IPS-18a (cell line): ENCODE measurements around the gene APLP2.

ENCODE experiments used
- H3K27ac ChIP-seq: one replicate; pipeline ENCODE4 v1.5.1; 2013; ENCODE audit warnings: low read length
- H3K27me3 ChIP-seq: one replicate; pipeline ENCODE4 v1.6.1; 2013; ENCODE audit warnings: mild to moderate bottlenecking, low read length; ENCODE audit not compliant: control insufficient read depth, insufficient read depth
- H3K36me3 ChIP-seq: one replicate; pipeline ENCODE4 v1.6.1; 2013; ENCODE audit warnings: low read depth, low read length; ENCODE audit not compliant: control insufficient read depth
- H3K4me1 ChIP-seq: one replicate; pipeline ENCODE4 v1.6.1; 2013; ENCODE audit warnings: low read depth, low read length; ENCODE audit not compliant: control insufficient read depth
- H3K4me3 ChIP-seq: one replicate; pipeline ENCODE4 v1.5.1; 2013; ENCODE audit warnings: low read length
- H3K9ac ChIP-seq: one replicate; pipeline ENCODE4 v1.6.1; 2013; ENCODE audit warnings: mild to moderate bottlenecking, low read length, moderate library complexity
- H3K9me3 ChIP-seq: one replicate; pipeline ENCODE4 v1.6.1; 2013; ENCODE audit warnings: low read depth, low read length; ENCODE audit not compliant: control insufficient read depth

Gene APLP2

DNA sequence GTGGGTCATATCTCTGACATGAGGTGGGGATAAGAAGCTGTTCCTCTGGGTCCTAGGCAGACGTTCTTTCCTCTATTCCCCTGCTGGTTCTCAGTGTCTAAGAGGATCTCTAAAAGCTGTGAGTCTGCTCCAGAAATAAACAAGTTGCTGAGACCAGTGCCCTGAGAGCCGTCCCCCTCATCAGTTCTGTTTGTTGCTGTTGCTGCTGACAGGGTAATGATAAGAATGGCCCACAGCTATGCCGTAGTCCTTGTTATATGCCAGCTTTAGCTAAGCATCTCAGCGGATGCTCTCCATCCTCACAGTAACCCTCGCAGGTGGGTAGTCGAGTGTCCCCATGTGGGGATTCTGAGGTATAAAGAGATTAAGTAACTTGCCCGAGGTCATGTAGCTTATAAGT lies 66.4 kb downstream of the APLP2 start:
- Histone ChIP-seq H3K36me3 (peaks cover 66% of the 10 kb centered on the region), H3K4me3 (no peak overlapping the region), H3K27ac (no peak overlapping the region), H3K4me1 (no peaks in the 10 kb centered on the region), H3K9ac (no peak overlapping the region), H3K9me3 (peaks cover 7% of the 10 kb centered on the region), H3K27me3 (no peaks in the 10 kb centered on the region)

DNA sequence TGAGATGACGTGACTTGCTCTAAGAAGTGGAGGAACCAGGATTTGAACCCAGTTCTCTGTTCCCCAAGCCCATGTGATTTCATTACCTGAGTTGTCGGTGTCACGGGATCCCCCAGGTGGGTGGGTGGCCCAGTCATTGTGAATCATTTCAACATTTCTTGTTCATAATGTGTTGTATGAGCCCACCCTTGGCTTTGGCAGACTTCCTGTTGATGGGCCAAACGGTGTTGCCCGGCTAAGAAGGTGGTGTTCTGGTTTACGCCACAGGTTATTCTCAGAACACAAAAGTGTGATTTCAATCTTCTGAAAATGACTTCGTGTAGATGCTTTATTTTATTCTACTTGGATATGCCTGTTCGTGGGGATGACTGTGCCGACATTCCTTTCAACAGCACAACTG lies 68.3 kb downstream of the APLP2 start:
- Histone ChIP-seq H3K36me3 (peaks cover 67% of the 10 kb centered on the region), H3K9ac (no peak overlapping the region), H3K9me3 (peaks cover 1% of the 10 kb centered on the region), H3K27ac (no peak overlapping the region), H3K4me3 (no peak overlapping the region), H3K4me1 (no peaks in the 10 kb centered on the region), H3K27me3 (no peaks in the 10 kb centered on the region)

DNA sequence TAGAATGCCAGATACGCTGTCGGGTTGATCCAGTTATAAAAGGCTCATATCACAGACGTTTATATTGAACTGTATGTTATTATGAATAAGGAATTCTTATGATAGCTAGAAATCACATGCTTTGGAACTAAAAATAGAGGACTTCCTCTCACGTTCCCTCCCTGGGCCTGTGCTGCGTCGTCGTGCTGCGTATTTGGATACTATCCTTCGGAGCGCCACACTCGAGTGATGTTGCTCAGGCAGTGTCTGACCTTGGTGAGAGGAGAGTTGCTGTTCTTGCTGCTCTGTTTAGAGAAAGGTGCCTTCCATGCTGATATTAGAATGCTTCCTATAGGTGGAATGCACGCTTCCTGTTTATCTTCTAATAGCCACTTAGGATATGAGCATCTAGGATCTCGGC lies 69.7 kb downstream of the APLP2 start:
- H3K4me3 ChIP-seq, result no peak overlapping the region
- no peak overlapping the region for H3K9ac ChIP-seq
- H3K4me1 ChIP-seq, result no peaks in the 10 kb centered on the region
- H3K36me3 ChIP-seq, result peaks cover 68% of the 10 kb centered on the region
- no peaks in the 10 kb centered on the region for H3K27me3 ChIP-seq
- H3K9me3 ChIP-seq, result no peaks in the 10 kb centered on the region
- H3K27ac ChIP-seq, result no peak overlapping the region

DNA sequence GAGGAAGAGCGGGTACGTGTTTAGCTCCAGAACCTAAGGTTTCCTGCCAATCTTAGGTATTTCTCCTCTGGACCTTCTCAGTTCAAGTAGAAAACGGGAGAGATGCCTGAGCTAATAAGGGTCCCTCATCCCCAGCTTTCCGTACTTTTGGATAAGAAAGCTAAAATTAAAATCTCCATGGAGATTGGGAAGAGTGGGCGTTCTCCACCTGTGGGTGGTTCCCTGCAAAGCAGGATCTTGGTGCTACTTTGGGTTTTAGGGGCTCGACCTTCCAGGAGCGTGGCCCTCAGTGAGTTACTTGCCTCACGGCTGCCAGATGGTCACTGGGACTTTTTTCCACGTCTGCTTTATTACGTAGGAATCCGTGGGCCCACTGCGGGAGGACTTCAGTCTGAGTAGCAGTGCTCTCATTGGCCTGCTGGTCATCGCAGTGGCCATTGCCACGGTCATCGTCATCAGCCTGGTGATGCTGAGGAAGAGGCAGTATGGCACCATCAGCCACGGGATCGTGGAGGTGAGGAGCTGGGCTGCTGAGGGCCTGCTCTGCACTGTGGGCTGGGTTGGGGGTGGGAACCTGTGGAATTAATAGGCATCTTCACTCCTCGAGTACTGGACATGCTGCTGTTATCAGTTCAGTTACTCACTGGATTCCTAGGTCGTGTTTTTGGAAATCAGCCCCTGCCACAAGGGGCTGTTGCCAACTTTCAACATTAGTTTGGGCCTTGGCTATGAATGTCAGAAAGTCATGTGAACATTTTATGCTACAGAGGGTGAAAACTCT lies 72.1 kb downstream of the APLP2 start:
- peaks cover 58% of the 10 kb centered on the region for H3K36me3 ChIP-seq
- no peaks in the 10 kb centered on the region for H3K27me3 ChIP-seq
- peaks cover 9% of the 10 kb centered on the region for H3K4me1 ChIP-seq
- H3K4me3 ChIP-seq, result no peak overlapping the region
- no peak overlapping the region for H3K9ac ChIP-seq
- no peaks in the 10 kb centered on the region for H3K9me3 ChIP-seq
- H3K27ac ChIP-seq, result no peak overlapping the region

DNA sequence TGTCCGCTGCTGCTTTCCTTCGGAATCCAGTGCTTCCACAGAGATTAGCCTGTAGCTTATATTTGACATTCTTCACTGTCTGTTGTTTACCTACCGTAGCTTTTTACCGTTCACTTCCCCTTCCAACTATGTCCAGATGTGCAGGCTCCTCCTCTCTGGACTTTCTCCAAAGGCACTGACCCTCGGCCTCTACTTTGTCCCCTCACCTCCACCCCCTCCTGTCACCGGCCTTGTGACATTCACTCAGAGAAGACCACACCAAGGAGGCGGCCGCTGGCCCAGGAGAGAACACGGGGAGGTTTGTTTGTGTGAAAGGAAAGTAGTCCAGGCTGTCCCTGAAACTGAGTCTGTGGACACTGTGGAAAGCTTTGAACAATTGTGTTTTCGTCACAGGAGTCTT lies 74.4 kb downstream of the APLP2 start:
- no peak overlapping the region for H3K9ac ChIP-seq
- peaks cover 11% of the 10 kb centered on the region for H3K4me1 ChIP-seq
- no peak overlapping the region for H3K27ac ChIP-seq
- H3K36me3 ChIP-seq, result peaks cover 45% of the 10 kb centered on the region
- H3K9me3 ChIP-seq, result no peaks in the 10 kb centered on the region
- no peaks in the 10 kb centered on the region for H3K27me3 ChIP-seq
- H3K4me3 ChIP-seq, result no peak overlapping the region

DNA sequence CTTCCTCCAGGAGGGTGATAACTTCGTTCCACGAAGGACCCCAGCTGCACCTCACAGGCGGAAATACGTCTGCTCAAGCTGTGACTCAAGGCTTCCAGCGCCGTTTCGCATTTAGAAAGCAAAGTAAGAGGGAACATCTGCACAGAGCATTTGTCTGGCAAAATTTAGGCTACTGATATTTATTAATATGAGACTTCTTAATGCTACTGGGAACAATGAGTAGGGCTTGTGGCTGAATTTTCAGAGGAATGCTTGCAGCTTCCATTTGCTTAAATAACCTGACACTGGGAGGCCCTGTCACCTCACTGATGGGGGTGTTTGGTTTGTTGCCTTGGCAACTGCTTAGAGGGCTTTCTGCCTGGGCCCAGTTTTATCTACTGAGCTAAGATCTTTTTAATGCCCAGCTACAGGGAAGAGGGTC lies 75.2 kb downstream of the APLP2 start:
- Histone ChIP-seq H3K27ac (peak overlapping the region; percentile 12), H3K9ac (no peak overlapping the region), H3K4me1 (peaks cover 11% of the 10 kb centered on the region), H3K4me3 (no peak overlapping the region), H3K36me3 (peaks cover 39% of the 10 kb centered on the region), H3K27me3 (no peaks in the 10 kb centered on the region), H3K9me3 (no peaks in the 10 kb centered on the region)

DNA sequence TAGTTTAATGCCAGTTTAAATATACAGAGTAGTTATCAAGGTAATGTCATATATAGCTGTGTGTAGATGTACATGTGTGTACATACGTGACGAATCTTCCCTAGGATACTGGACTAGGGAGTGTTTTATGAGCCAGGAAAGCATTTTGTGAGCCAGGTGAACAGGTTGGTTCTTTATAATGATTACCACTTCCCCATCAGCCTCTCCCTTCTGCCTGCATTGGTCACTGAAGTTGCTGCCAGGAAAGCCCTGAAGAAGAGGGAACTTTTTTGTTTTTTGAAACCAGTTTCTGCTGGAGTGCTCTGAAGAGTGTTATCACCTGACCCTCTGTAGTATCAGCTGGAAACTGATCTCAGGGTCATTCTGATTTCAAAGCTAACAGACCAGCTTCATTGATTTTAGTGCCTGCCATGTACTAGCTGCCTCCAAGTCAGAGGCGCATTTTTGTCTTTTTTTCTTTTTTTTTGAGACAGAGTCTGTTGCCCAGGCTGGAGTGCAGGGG lies 75.7 kb downstream of the APLP2 start:
- Histone ChIP-seq H3K9ac (no peak overlapping the region), H3K27me3 (no peaks in the 10 kb centered on the region), H3K4me1 (peaks cover 11% of the 10 kb centered on the region), H3K9me3 (no peaks in the 10 kb centered on the region), H3K36me3 (peaks cover 39% of the 10 kb centered on the region), H3K4me3 (no peak overlapping the region), H3K27ac (no peak overlapping the region)

DNA sequence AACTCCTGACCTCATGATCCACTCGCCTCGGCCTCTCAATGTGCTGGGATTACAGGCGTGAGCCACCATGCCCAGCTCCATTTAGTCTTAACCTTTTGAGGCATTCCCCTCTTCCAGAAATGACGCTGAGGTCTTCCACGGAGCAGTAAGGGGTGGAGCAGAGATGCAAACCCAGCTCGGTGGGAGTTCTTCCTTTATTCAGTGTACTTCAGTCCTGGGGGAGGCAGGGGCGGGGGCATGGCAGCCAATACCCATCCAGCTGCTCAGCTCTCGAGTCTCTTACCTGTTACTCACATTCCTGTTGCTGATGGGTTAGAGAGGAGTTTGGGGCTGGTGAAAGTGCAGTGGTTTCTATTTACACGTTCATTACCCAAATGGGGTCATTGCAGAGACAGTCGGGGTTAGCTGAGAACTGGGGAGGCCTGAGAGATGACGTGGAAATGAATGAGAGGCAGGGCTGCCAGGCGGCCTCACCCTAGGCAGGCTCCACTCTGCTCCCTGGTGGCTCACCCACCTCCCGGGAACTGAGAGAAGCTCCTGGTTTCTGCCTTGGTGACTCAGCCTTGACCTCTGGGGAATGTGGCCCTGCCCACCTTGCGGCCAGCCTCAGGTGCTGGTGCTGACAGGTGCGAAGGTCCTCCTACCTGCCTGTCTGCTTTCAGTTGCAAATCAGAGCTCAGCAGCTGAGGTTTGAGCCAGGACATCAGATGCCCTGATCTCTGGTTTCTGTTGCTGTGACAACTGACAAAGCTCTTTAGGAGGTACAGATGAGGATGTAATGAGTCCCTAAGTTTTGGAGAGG lies 76.5 kb downstream of the APLP2 start:
- no peak overlapping the region for H3K4me3 ChIP-seq
- no peaks in the 10 kb centered on the region for H3K27me3 ChIP-seq
- H3K27ac ChIP-seq, result no peak overlapping the region
- peaks cover 39% of the 10 kb centered on the region for H3K36me3 ChIP-seq
- H3K9me3 ChIP-seq, result no peaks in the 10 kb centered on the region
- H3K4me1 ChIP-seq, result peaks cover 11% of the 10 kb centered on the region
- no peak overlapping the region for H3K9ac ChIP-seq

DNA sequence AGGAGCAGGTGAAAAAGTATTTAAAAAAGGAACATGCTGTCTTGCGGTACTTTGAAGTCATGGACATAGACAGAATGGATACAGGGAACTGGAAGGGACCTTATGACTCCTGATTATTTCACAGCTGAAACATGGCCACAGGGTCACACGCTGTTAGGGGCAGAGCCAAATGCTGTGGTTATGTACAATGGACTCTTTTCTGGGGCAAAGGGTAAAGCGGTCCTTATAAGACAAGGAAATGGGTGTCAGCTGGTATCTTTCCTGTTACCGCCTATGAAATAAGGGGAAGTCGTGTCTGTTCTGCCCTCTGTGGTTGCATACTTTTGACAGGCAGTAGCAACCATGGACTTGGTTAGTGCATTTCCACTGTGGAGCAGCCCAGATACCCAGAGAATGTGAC lies 77.1 kb downstream of the APLP2 start:
- Histone ChIP-seq H3K27me3 (no peaks in the 10 kb centered on the region), H3K4me3 (no peak overlapping the region), H3K36me3 (peaks cover 32% of the 10 kb centered on the region), H3K9me3 (no peaks in the 10 kb centered on the region), H3K4me1 (peaks cover 11% of the 10 kb centered on the region), H3K27ac (no peak overlapping the region), H3K9ac (no peak overlapping the region)

DNA sequence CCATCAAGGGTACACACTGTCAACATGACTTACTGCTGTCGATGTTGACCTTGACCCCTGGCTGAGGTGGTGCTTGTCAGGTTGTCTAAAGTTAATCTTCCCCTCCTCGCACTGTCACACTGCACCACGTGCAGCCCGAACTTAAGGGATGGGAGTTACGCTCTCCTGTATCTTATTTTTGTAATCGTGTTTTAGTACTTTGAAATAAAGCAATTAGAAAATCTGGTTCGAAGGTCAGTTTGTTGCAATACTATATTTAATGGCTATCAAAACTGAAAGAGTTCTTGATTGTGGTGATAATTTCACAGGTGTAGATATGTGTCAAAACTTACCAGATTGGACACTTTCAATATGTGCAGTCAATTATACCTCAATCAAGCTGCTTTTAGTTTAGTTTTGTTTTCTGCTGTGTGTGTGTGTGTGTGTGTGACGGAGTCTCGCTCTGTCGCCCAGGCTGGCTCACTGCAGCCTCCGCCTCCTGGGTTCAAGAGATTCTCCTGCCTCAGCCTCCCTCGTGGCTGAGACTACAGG lies 79.2 kb downstream of the APLP2 start:
- peaks cover 16% of the 10 kb centered on the region for H3K36me3 ChIP-seq
- no peak overlapping the region for H3K27ac ChIP-seq
- no peaks in the 10 kb centered on the region for H3K9me3 ChIP-seq
- no peak overlapping the region for H3K9ac ChIP-seq
- H3K4me3 ChIP-seq, result no peak overlapping the region
- H3K27me3 ChIP-seq, result no peaks in the 10 kb centered on the region
- peaks cover 11% of the 10 kb centered on the region for H3K4me1 ChIP-seq

DNA sequence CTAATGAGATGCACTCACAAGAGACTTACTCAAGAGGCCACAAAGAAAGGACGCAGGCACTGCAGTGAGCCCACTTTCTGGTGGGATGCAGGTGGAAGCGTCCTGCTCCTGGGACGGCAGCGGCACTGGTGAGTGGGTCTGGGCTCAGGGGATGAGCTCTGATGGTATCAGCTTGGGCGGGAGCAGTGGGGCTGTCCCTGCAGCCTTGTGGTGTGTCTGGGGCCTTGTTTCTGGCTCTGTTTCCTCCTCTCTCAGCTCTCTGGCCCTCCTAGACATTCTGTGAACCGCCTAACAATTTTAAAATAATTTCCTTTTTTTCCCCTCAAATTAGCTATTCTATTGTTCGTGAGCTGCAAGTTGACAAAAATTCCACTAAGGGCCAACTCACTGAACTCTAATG lies 81.1 kb downstream of the APLP2 start:
- H3K9ac ChIP-seq, result no peak overlapping the region
- no peak overlapping the region for H3K27ac ChIP-seq
- no peaks in the 10 kb centered on the region for H3K36me3 ChIP-seq
- H3K9me3 ChIP-seq, result no peaks in the 10 kb centered on the region
- peaks cover 11% of the 10 kb centered on the region for H3K4me1 ChIP-seq
- H3K27me3 ChIP-seq, result no peaks in the 10 kb centered on the region
- H3K4me3 ChIP-seq, result no peak overlapping the region
